HepG2 (cell line): Measurements from ENCODE around the gene EEIG1. TPM values are rescaled to one million over a fixed set of nuclear protein-coding genes. Genes with fewer than 3 reads are reported as not detected.

Source experiments
- ARHGAP35 ChIP-seq: sonication (generic); formaldehyde crosslinking; IDR thresholded peaks from 2 replicates; pipeline ENCODE4 v1.9.0; 2022; ENCODE audit warnings: mild to moderate bottlenecking, inconsistent platforms, moderate library complexity, missing genetic modification reagents, borderline replicate concordance
- ATAD3A ChIP-seq: sonication (generic); formaldehyde crosslinking; IDR thresholded peaks from 2 replicates; pipeline ENCODE4 v1.4.0; 2020; ENCODE audit warnings: missing genetic modification reagents
- ATM ChIP-seq: fragments of 450-650 bp; IDR thresholded peaks from 2 replicates; pipeline ENCODE4 v1.7.1; 2017; ENCODE audit warnings: mild to moderate bottlenecking, borderline replicate concordance
- BORCS8-MEF2B ChIP-seq: sonication (generic); formaldehyde crosslinking; IDR thresholded peaks from 2 replicates; pipeline ENCODE4 v1.8.0; 2022; ENCODE audit warnings: mild to moderate bottlenecking, missing genetic modification reagents
- CEBPG ChIP-seq: IDR thresholded peaks from 2 replicates; pipeline ENCODE4 v1.6.1; 2016
- ELF3 ChIP-seq: IDR thresholded peaks from 2 replicates; pipeline ENCODE4 v1.6.1; 2016; ENCODE audit warnings: missing genetic modification reagents, missing compliant biosample characterization
- FOXK1 ChIP-seq: sonication (generic); formaldehyde crosslinking; IDR thresholded peaks from 2 replicates; pipeline ENCODE4 v1.4.0; 2020; ENCODE audit warnings: low read depth, missing genetic modification reagents, borderline replicate concordance
- GZF1 ChIP-seq: sonication (generic); formaldehyde crosslinking; IDR thresholded peaks from 2 replicates; pipeline ENCODE4 v1.5.1; 2020; ENCODE audit warnings: mild to moderate bottlenecking, missing genetic modification reagents
- HES4 ChIP-seq: sonication (generic); formaldehyde crosslinking; IDR thresholded peaks from 2 replicates; pipeline ENCODE4 v1.9.0; 2021; ENCODE audit warnings: mild to moderate bottlenecking, missing genetic modification reagents, borderline replicate concordance
- KDM5A ChIP-seq: fragments of 200-600 bp; sonication (generic); IDR thresholded peaks from 2 replicates; pipeline ENCODE4 v1.7.0; 2018; ENCODE audit warnings: antibody characterized with exemption, mild to moderate bottlenecking, low read length, borderline replicate concordance
- MYC ChIP-seq: sonication (generic); formaldehyde crosslinking; IDR thresholded peaks from 2 replicates; pipeline ENCODE4 v1.9.0; 2021; ENCODE audit warnings: missing genetic modification reagents, borderline replicate concordance
- RELA ChIP-seq: sonication (generic); formaldehyde crosslinking; IDR thresholded peaks from 2 replicates; pipeline ENCODE4 v1.4.0; 2020; ENCODE audit warnings: missing genetic modification reagents
- SAP130 ChIP-seq: IDR thresholded peaks from 2 replicates; pipeline ENCODE4 v1.6.1; 2016; ENCODE audit warnings: low read depth
- SUZ12 ChIP-seq: fragments of 150-350 bp; IDR thresholded peaks from 2 replicates; pipeline ENCODE4 v1.6.1; 2014; ENCODE audit warnings: low read depth, low read length
- U2AF1 ChIP-seq: fragments of 200-400 bp; formaldehyde crosslinking; optimal IDR thresholded peaks from 2 replicates; pipeline ENCODE3; 2017; ENCODE audit warnings: mild to moderate bottlenecking, low read depth, low read length
- YY1 ChIP-seq: IDR thresholded peaks from 2 replicates; pipeline ENCODE4 v1.6.1; 2011; ENCODE audit warnings: low read length, low read depth, moderate library complexity, mild to moderate bottlenecking; ENCODE audit not compliant: insufficient read depth, insufficient replicate concordance
- ZFP1 ChIP-seq: IDR thresholded peaks from 2 replicates; pipeline ENCODE4 v1.6.1; 2016
- ZFP37 ChIP-seq: sonication (generic); formaldehyde crosslinking; IDR thresholded peaks from 2 replicates; pipeline ENCODE4 v1.4.0; 2020; ENCODE audit warnings: missing genetic modification reagents, borderline replicate concordance
- ZKSCAN8 ChIP-seq: IDR thresholded peaks from 2 replicates; pipeline ENCODE4 v1.6.1; 2016; ENCODE audit warnings: borderline replicate concordance, missing genetic modification reagents, missing compliant biosample characterization
- ZNF367 ChIP-seq: sonication (generic); formaldehyde crosslinking; IDR thresholded peaks from 2 replicates; pipeline ENCODE4 v1.4.0; 2020; ENCODE audit warnings: missing genetic modification reagents, borderline replicate concordance
- ZNF501 ChIP-seq: sonication (generic); formaldehyde crosslinking; IDR thresholded peaks from 2 replicates; pipeline ENCODE4 v1.5.1; 2020; ENCODE audit warnings: mild to moderate bottlenecking, moderate library complexity, missing genetic modification reagents
- ZNF616 ChIP-seq: sonication (generic); formaldehyde crosslinking; IDR thresholded peaks from 2 replicates; pipeline ENCODE4 v1.5.0; 2020; ENCODE audit warnings: low read depth, mild to moderate bottlenecking, missing genetic modification reagents
- ZSCAN22 ChIP-seq: sonication (generic); formaldehyde crosslinking; IDR thresholded peaks from 2 replicates; pipeline ENCODE4 v1.4.0; 2020; ENCODE audit warnings: mild to moderate bottlenecking, missing genetic modification reagents
- polyA plus RNA-seq, 8 experiments: library from polyadenylated mRNA; depleted of rRNA in 3 of 8; stranded (reverse) in 7 of 8; unstranded in 1 of 8; fragments of >200 nt; fragmentation: Illumina TruSeq in 4 of 8; extraction: Trizol in 4 of 8; gene quantifications; 2 replicates each; pipeline versions ENCODE4 v1.2.1 to v1.2.3, GENCODE V29; 2011 to 2016; ENCODE audit warnings: low read depth in 4 of 8, missing spikeins in 1 of 8, mixed read lengths in 1 of 8; ENCODE audit not compliant: insufficient read depth in 1 of 8
- total RNA-seq, 5 experiments: library from RNA; depleted of rRNA; stranded (reverse); fragments of >200 nt; fragmentation: Illumina TruSeq; extraction: Trizol; gene quantifications; 2 replicates each; pipeline ENCODE4 v1.2.3, GENCODE V29; 2016; ENCODE audit warnings: low read depth in 1 of 5
- TF ChIP-seq, protein P1 (sequence below): sonication (generic); formaldehyde crosslinking; IDR thresholded peaks from 2 replicates; pipeline ENCODE4 v1.4.0; 2020; ENCODE audit warnings: mild to moderate bottlenecking, missing genetic modification reagents
- TF ChIP-seq, protein P2 (sequence below): IDR thresholded peaks from 2 replicates; pipeline ENCODE4 v1.6.1; 2016
- TF ChIP-seq, protein P3 (sequence below): sonication (generic); formaldehyde crosslinking; IDR thresholded peaks from 2 replicates; pipeline ENCODE4 v1.4.0; 2020; ENCODE audit warnings: mild to moderate bottlenecking, missing genetic modification reagents, borderline replicate concordance

EEIG1 gene
- total and polyA plus RNA-seq, 2 of the 13 experiments (the other 11 are each of a cell fraction or from before 2014, with no cell fraction given) = 16.6 to 25.2 TPM

DNA sequence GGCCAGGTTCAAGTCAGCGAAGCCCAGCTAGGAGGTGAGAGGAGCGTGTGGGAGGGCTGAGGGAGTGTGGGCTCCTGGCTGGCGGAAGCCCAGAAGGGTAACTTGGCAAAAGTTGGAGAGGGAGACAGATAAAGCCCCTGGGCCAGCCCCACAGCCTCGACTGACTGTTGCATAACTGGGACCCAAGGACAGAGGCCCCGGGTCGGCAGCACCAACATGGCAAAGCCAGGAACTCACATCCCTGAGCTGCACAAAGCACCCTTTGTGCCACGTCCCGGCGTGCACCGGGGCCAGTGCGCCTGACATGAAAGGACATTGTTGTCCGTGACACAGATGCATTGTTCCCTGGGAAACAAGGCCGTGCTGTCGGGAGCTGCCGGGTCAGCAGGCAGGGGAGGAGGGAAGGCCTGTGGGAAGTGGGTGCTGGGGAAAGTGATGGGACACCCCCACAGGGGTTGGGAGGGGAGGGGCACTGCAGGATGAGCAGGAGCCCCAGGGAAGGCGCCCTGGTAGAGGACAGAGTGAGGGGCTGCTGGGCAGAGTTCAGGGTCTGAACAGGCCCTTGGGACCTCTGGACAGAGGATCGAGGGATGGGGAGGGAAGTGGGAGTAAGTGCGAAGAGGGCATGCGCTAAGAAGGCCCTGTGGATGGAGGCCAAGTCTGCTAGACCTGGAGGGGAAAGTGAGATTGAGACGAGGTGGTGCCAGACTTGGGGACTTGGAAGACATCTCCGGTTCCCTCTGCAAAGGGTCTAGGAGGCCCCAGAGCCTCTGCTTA lies 30.1 kb downstream of the EEIG1 start (continued):
- TF ChIP-seq KDM5A = peak; percentile 43; the same call in 1 of the 2 replicates
- TF ChIP-seq ZFP1 = peak; percentile 77
- no peak for TF ChIP-seq HES4 (CRISPR knock-in tag)
- TF ChIP-seq ZFP37 (CRISPR knock-in tag) = peak; percentile 48; the same call in 1 of the 2 replicates
- peak; percentile 73 for TF ChIP-seq U2AF1
- no peak for TF ChIP-seq ATAD3A
- TF ChIP-seq FOXK1 (CRISPR knock-in tag) = peak; percentile 93
- no peak for TF ChIP-seq ZSCAN22 (CRISPR knock-in tag)
- TF ChIP-seq, protein P1, sequence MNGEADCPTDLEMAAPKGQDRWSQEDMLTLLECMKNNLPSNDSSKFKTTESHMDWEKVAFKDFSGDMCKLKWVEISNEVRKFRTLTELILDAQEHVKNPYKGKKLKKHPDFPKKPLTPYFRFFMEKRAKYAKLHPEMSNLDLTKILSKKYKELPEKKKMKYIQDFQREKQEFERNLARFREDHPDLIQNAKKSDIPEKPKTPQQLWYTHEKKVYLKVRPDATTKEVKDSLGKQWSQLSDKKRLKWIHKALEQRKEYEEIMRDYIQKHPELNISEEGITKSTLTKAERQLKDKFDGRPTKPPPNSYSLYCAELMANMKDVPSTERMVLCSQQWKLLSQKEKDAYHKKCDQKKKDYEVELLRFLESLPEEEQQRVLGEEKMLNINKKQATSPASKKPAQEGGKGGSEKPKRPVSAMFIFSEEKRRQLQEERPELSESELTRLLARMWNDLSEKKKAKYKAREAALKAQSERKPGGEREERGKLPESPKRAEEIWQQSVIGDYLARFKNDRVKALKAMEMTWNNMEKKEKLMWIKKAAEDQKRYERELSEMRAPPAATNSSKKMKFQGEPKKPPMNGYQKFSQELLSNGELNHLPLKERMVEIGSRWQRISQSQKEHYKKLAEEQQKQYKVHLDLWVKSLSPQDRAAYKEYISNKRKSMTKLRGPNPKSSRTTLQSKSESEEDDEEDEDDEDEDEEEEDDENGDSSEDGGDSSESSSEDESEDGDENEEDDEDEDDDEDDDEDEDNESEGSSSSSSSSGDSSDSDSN (CRISPR knock-in tag) = peak; percentile 88
- no peak; the same call in none of the 2 replicates for TF ChIP-seq ZNF501
- TF ChIP-seq SAP130 = peak; percentile 98
- peak; percentile 91 for TF ChIP-seq ELF3 (CRISPR knock-in tag)
- TF ChIP-seq GZF1 (CRISPR knock-in tag) = no peak
- peak; percentile 88; the same call in 1 of the 2 replicates for TF ChIP-seq MYC (CRISPR knock-in tag)
- TF ChIP-seq ZNF616 = no peak
- TF ChIP-seq RELA (CRISPR knock-in tag) = peak; percentile 51; the same call in 1 of the 2 replicates
- peak; percentile 63; the same call in 1 of the 2 replicates for TF ChIP-seq BORCS8-MEF2B (CRISPR knock-in tag)
- TF ChIP-seq YY1 = peak; percentile 64
- peak; percentile 44 for TF ChIP-seq SUZ12
- TF ChIP-seq, protein P2, sequence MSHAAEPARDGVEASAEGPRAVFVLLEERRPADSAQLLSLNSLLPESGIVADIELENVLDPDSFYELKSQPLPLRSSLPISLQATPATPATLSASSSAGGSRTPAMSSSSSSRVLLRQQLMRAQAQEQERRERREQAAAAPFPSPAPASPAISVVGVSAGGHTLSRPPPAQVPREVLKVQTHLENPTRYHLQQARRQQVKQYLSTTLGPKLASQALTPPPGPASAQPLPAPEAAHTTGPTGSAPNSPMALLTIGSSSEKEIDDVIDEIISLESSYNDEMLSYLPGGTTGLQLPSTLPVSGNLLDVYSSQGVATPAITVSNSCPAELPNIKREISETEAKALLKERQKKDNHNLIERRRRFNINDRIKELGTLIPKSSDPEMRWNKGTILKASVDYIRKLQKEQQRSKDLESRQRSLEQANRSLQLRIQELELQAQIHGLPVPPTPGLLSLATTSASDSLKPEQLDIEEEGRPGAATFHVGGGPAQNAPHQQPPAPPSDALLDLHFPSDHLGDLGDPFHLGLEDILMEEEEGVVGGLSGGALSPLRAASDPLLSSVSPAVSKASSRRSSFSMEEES (CRISPR knock-in tag) = peak; percentile 94
- no peak for TF ChIP-seq ATM
- no peak; the same call in 1 of the 2 replicates for TF ChIP-seq ZNF367 (CRISPR knock-in tag)
- peak; percentile 71; the same call in 1 of the 2 replicates for TF ChIP-seq ZKSCAN8 (CRISPR knock-in tag)
- peak; percentile 90 for TF ChIP-seq CEBPG (CRISPR knock-in tag)
- TF ChIP-seq ARHGAP35 (CRISPR knock-in tag) = no peak
- TF ChIP-seq, protein P3, sequence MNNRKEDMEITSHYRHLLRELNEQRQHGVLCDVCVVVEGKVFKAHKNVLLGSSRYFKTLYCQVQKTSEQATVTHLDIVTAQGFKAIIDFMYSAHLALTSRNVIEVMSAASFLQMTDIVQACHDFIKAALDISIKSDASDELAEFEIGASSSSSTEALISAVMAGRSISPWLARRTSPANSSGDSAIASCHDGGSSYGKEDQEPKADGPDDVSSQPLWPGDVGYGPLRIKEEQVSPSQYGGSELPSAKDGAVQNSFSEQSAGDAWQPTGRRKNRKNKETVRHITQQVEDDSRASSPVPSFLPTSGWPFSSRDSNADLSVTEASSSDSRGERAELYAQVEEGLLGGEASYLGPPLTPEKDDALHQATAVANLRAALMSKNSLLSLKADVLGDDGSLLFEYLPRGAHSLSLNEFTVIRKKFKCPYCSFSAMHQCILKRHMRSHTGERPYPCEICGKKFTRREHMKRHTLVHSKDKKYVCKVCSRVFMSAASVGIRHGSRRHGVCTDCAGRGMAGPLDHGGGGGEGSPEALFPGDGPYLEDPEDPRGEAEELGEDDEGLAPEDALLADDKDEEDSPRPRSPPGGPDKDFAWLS = no peak; the same call in 1 of the 2 replicates
